Sigmoid colon (tissue), 4 donors: ENCODE data around the gene WNK1.

Experiments used
- POLR2AphosphoS5 ChIP-seq, 4 donors: sonication (generic); formaldehyde crosslinking; IDR thresholded peaks; one replicate each; pipeline ENCODE4 v1.6.1; 2017; ENCODE audit warnings: antibody characterized with exemption in 4 of 4
- TF ChIP-seq, protein P1 (sequence below), 4 experiments: fragments of 450-650 bp in 3 of 4; fragments of 200-600 bp in 1 of 4; IDR thresholded peaks; one replicate each; pipeline ENCODE4 v1.5.1; 2016 to 2019; ENCODE audit warnings: antibody characterized with exemption in 4 of 4, mild to moderate bottlenecking in 3 of 4, moderate library complexity in 2 of 4

DNA sequence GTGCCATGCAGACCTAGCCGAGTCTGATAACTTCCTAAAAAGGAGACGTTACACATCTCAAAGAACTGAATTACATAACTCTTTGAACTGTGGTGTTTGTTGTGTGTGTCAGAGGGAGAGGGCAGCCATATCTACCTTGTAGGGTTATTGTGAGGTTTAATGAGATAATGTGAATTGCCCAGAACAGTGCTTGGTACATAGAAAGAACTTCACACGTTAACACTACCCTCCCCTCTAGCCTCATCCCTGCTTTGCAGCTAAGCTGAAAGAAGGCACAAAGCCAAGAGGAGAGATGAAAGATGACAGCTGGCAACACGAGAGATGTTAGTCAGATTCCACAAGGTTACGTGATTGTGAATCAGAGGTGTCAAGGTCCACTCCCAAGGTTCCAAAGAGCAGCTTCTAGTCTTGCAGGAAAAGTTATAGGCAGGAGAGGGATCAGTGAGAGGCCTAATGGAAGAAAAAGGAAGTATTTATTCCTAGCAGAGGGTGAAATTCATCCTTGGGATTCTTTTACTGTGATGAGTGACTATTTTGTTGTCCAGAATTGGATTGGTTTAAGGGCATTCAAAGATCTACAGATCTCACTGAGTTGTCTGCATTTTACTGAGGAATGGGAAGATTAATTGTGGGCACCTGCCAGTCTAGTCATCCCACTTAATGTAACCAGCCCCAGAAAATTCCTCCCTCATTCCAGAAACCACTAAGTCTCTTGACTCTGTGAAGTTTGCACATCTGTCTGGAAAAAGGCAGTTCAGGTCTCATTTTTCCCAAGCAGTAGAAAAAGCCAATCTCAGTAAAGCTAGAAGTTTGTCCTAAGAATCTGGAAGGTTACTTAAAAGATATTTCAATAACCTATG is 25.9 kb upstream of the WNK1 start:
- TF ChIP-seq, protein P1, sequence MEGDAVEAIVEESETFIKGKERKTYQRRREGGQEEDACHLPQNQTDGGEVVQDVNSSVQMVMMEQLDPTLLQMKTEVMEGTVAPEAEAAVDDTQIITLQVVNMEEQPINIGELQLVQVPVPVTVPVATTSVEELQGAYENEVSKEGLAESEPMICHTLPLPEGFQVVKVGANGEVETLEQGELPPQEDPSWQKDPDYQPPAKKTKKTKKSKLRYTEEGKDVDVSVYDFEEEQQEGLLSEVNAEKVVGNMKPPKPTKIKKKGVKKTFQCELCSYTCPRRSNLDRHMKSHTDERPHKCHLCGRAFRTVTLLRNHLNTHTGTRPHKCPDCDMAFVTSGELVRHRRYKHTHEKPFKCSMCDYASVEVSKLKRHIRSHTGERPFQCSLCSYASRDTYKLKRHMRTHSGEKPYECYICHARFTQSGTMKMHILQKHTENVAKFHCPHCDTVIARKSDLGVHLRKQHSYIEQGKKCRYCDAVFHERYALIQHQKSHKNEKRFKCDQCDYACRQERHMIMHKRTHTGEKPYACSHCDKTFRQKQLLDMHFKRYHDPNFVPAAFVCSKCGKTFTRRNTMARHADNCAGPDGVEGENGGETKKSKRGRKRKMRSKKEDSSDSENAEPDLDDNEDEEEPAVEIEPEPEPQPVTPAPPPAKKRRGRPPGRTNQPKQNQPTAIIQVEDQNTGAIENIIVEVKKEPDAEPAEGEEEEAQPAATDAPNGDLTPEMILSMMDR (IDR thresholded peaks at IDR 0.05), result no peak
- no peak for TF ChIP-seq POLR2AphosphoS5 (IDR thresholded peaks at IDR 0.05)
